OCI-M2 (cell line): ENCODE results near the gene DOCK1.
"Not testable (repeated sequence)": the region's sequence is repeated elsewhere in the genome, so short reads cannot be mapped to it uniquely, and the experiment has no call there.

Source experiments
- DNase-seq: peaks from one replicate; lab custom pipeline; 2025; ENCODE audit not compliant: unreplicated experiment; lab: John Stamatoyannopoulos, UW

Gene DOCK1

GRCh38 chr10:127259347-127259746 lies 354.1 kb downstream of the DOCK1 start:
- DNase-seq = no peak

DNA sequence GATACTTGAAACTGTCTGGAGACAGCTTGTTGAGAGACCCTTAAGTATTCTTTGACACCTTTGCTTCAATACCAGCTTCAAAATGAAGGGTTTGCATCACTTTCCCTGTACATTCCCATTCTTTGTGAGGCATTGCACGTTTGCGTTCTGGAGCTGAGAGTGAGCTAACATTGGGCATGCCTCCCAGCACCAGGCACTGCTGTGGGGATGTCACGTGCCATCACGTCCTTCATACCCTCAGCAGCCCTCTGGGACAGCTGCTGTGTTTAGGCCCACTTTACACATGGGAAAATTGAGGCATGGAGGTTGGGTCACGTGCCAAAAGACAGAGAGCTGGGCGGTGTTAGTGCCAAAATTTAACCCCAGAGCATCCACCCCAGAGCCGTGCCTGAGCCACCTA lies 357.4 kb downstream of the DOCK1 start:
- DNase-seq = no peak

DNA sequence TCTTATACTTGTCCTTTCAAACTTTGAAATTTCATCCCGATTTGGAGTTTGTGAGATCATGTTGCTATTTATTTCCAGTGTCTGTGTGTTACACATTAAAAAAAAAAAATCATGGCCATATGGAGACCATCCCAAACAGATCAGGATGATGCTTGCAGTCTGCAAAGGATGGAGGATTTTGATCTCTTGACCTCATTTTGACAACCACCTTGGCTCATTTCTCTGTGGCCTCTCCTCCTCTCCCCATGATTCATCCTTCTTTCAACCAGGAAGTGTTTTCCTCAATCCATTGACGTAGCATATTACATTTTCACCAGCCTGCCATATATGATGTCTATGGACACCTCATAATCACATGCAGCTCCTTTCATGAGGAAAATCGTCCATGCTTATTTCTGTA lies 360.1 kb downstream of the DOCK1 start:
- no peak for DNase-seq

DNA sequence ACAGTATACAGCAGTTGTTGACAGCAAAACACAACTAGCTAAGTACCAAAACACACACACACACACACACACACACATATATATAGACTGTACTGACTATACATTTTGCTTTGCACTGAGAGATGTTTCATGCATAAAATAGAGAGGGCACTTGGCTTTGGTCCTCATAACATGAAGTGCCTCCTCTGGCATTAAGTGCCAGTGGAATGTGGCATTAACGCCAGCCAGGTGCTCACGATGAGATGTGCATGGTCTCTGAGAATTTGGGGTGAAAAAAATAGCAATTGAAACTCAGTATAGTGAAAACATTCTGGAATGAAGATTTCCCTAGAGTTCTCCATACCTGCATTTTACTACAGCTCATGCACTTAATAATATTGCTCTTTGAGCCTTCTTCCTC lies 361.2 kb downstream of the DOCK1 start:
- no peak for DNase-seq

GRCh38 chr10:127267442-127267841 lies 362.2 kb downstream of the DOCK1 start:
- no peak for DNase-seq

DNA sequence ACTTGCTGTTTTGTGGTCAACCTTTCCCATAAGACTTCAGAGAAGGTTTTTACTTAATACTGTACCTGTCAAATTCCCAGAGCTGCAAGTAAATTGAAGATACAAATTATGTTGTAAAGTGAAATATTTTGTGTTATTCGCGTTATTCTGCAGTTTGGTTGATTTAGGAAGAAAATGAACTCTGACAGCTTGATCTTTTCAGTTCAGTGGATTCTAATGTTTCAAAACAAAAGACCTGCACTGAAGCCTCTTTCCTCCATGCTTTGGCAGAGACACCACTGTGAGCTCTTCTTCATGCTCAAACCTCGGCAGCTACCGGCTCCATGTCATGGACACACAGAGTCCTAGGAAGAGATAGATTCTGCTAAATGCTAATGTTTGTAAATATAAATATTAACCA lies 366.8 kb downstream of the DOCK1 start:
- DNase-seq = no peak

GRCh38 chr10:127275272-127275671 lies 370.0 kb downstream of the DOCK1 start:
- DNase-seq = no peak

DNA sequence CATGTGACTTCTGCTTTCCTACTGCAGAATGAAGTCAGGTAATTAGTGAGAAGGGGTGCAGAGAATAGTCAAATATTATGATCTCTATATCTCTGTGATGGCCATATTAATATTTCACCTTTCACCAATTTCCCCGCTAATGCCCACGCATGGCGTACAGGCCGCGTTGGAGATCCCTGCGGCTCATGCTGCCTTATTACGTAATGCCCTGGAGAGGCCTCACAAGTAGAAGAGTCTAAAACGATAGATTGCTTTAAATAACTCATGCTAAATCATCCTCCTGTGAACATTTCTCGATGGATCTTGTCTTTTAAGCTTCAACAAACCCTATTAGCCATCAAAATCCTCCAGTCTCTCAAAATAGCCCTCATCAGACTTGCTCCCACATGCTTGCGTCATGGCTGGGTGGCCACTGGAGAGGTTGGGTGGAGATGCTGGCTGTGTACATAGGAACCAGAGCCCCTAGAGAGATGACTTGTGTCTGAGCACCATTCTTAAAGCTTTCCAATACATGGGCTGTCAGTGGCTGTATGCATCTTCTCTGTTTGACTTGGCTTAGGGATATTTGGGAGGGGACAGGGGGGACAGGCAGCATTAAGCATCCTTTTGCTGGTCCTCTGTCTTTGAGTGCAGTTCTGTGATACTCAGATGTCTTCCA lies 370.7 kb downstream of the DOCK1 start:
- no peak for DNase-seq

GRCh38 chr10:127276794-127277462 lies 371.7 kb downstream of the DOCK1 start:
- DNase-seq = no peak

DNA sequence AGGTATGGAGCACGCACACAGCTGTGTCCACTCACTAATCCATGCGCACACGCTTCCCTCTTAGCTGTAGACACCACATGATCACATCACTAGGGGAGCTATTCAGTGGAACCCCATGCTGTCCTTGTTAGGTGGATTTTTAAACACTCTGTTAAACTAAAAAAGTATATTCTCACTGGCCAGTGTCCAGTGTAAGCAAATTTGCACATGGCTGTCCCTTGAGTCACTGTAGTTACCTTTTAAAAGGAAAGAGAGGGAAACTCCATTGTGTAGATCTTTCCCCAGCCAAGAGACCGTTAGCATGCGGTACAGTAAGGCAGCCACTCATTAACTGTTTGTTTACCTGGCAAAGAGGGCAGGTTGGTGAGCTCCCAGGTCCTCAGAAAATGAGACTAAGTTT lies 372.8 kb downstream of the DOCK1 start:
- no peak for DNase-seq

DNA sequence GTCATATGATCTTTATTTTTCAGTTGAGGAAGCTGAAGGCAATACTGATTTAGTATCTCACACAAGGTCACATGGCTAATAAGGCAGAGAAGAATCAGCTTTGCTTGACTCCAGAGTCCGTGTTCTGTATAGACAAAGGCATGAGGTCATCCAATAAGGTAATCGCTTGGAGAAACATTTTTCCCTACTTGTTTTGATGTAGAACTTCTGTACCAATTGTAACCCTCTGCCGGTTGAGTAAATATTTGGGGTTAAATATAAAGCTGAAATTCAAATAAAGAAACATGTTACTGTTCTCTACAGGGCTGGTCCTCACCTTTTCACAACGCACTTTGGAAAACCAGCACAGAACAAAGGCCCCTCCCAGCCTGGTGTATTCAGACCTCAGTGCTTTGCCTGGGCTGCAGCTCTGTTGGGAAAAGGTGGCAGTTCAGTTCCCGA lies 374.1 kb downstream of the DOCK1 start:
- DNase-seq = no peak

DNA sequence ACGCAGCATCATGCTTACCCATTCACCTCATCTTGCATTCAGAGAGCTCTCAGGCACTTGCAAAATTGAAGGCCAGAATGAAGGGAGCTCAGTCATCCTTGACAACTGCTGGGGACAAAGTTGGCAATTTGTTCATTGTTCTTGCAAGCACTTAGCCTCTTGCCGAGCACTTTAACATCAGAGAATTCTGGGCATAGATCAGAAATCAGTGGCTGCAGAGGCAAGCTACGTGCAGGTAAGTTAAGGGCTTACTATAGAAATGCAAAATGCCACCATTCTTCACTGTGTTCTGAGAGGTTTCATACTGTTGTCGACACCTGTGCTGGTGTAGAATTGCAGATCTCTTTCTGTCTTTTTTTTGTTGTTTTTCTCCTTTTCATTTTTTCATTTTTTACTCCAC lies 375.2 kb downstream of the DOCK1 start:
- DNase-seq = no peak

DNA sequence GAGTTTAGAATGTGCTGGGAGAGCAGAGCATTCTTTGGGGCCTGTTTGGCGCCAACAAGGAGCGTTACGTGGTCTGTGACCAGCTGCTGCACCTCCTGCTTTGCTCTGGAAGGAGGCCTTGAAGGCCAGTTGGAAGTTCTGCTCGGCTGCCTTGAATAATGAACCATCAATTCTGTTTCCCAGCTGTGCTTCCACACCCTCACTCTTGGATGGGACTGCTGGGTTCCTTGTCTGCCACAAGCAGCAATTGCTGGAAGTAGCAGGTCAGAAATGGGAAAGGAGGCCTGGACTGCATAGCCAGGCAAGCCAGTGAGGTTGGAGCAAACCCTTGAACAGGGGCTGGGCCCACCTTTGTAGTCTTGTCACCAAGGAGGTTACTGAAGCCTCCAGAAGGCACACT lies 377.8 kb downstream of the DOCK1 start:
- DNase-seq = no peak

DNA sequence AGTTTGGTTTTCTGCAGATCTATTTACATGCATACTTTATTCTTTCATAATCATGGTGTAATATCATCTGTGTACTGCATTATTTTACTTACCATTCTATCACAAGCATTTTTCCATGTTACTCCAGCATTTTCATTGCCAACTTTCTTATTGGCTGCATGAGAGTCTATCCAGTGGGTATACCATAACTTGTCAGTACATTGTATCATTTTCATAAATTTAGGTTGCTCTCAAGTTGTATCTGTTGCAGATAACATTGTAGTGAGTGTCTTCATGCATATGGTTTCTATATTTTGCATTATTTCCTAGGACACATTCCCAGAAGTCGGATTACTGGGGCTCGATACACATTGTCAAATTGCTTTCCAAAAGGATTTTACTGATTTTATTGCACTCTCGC lies 378.3 kb downstream of the DOCK1 start:
- DNase-seq = no peak

DNA sequence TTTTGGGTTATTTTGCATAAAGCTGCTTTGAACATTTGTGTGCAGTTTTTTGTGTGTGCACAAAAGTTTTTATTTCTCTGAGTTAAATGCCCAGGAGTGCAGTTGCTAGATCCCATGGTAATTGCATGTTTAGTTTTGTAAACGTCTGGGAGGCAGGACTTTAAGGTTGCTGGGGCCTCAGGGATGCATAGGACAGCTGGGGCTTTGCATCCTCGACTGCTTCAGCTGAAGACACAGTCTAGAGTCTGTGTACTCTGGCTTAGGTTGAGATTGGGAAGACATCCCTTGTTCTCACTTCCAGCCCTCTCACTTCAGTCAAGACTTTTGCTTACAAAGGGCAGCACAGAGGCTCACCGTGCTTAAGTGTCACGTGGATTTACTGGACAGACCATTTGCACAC lies 385.6 kb downstream of the DOCK1 start:
- DNase-seq = no peak

DNA sequence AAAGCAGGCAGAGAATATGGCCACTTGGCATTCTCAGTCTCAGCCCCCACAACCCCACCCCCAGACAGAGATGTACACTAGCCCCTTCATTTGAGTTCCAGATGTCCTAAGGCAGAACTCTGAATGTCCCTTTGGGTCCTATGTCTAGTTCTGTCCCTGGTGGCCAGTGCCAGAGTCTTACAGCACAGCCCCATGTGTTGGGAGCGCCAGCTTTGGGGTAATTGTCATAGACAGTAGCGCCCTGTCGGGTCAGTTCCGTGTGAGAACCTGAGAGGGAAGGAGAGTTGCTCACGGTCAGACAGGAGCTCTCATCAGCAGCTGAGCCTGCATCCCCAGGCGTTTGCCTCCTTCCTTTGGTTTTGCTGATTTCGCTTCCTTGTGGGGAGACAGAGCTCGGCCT lies 386.1 kb downstream of the DOCK1 start:
- DNase-seq = no peak

DNA sequence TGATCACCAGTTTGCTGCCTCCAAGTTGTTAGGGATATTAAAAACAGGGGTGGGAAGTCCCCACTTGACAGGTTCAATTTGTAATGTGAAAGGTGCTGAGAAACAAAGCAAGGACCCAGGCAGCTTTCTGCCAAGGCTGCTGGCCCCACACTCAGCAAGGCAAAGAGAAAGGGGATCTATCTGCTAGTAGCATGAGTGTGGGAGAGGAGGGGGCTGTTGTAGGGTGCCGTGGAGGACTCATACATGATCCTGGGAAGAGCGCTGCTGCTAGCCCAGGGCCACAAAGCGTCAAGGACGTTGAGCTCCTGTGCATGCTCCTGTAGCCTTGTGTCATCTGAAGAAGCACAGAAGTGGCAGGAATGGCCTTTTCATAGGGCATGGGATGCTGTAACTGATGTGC lies 387.7 kb downstream of the DOCK1 start:
- DNase-seq = no peak

GRCh38 chr10:127293640-127294039 lies 388.4 kb downstream of the DOCK1 start:
- DNase-seq = no peak

DNA sequence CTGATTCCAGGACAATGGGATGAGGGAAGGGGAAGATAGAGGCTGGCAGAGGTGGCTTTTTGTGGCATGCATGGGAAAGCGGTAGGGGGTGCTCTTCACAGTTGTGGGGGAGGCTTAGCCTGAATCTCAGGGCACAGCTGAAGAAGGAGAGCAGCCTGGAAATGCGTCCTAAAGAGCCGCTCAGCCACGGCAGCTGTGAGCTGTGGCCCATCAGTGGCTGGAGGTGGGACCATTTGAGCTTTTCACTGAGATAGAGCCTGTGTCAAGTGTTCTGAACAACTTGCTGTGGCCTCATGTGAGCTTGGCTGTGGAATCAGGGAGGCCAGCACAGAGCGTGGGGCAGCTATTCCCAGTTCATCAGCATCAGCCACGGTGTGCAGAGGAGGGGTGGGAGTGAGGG lies 391.5 kb downstream of the DOCK1 start:
- no peak for DNase-seq

- no peak for DNase-seq
Measured at GRCh38 chr10:127298381-127298780, 393.2 kb downstream of the DOCK1 start.

DNA sequence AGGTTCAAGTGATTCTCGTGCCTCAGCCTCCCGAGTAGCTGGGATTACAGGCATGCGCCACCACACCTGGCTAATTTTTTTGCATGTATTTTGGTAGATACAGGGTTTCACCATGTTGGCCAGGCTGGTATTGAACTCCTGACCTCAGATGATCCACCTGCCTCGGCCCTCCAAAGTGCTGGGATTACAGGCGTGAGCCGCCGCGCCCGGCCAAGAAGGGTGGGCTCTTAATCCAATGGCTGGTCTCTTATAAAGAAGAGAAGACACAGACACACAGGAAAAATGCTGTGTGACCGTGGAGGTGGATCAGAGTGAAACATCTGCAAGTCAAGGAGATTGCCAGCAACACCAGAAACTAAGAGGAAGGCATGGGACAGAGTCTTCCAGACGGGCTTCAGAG lies 394.0 kb downstream of the DOCK1 start:
- not testable (repeated sequence) for DNase-seq

GRCh38 chr10:127299956-127300689 lies 394.9 kb downstream of the DOCK1 start:
- no peak for DNase-seq
